Measurements from ENCODE around the gene ATXN1. TPM values are rescaled to one million over a fixed set of nuclear protein-coding genes. Genes with fewer than 3 reads are reported as not detected.

ATXN1 gene
- total and polyA plus RNA-seq, 2 of the 13 experiments (the other 11 are each of a cell fraction or from before 2014, with no cell fraction given) = 20.7 to 39.5 TPM

GRCh38 chr6:16441262-16441661 is 320.0 kb downstream of the ATXN1 start:
- Histone ChIP-seq H3K4me3 (replicated peaks in 1 of 3; ENCODE audit: insufficient read depth in 1 of 3, low read depth in 2 of 3, low read length in 3 of 3) (no peak overlapping the region), H3K9me3 (ENCODE audit: low read length) (no peaks in the 10 kb centered on the region), H4K20me1 (ENCODE audit: insufficient read depth, low read length) (no peaks in the 10 kb centered on the region), H3K4me2 (ENCODE audit: low read depth, low read length) (no peak overlapping the region), H3K27me3 (ENCODE audit: control insufficient read depth in 1 of 2, insufficient read depth in 2 of 2, low read length in 2 of 2) (no peaks in the 10 kb centered on the region), H3K79me2 (ENCODE audit: insufficient read depth, low read length) (no peaks in the 10 kb centered on the region), H3K36me3 (replicated peaks in 1 of 2; ENCODE audit: control insufficient read depth in 1 of 2, insufficient read depth in 2 of 2, low read length in 2 of 2) (no peaks in the 10 kb centered on the region), H3K27ac (ENCODE audit: extremely low read length, insufficient read depth, low read length) (no peak overlapping the region), H3K4me1 (ENCODE audit: insufficient read depth, low read length) (no peaks in the 10 kb centered on the region), H2AFZ (ENCODE audit: low read length) (no peak overlapping the region), H3K9ac (ENCODE audit: insufficient read depth, low read depth, low read length) (no peak overlapping the region)
- in situ Hi-C loops (cut with HindIII; ENCODE audit: extremely low pct_ligation_motif_present, low pct_unique_long_range_greater_than_20kb) = no loop called here
- no peak for TF ChIP-seq ZNF253 (CRISPR knock-in tag; IDR thresholded peaks at IDR 0.05; ENCODE audit: borderline replicate concordance)
- no peak for TF ChIP-seq ZSCAN30 (CRISPR knock-in tag; IDR thresholded peaks at IDR 0.05)
- no peak for TF ChIP-seq GLMP (CRISPR knock-in tag; IDR thresholded peaks at IDR 0.05; ENCODE audit: borderline replicate concordance)
- no peak for TF ChIP-seq MBD4 (IDR thresholded peaks at IDR 0.05; ENCODE audit: borderline replicate concordance, low read length)
- TF ChIP-seq NCOA5 (CRISPR knock-in tag; IDR thresholded peaks at IDR 0.05) = no peak
- no peak for TF ChIP-seq ZNF205 (CRISPR knock-in tag; IDR thresholded peaks at IDR 0.05)
- TF ChIP-seq GABPB1 (CRISPR knock-in tag; IDR thresholded peaks at IDR 0.05) = no peak
- no peak for TF ChIP-seq GTF2F1 (IDR thresholded peaks at IDR 0.05; ENCODE audit: low read length)
- ChIA-PET POLR2A (no interaction called here), CTCF (ENCODE audit: low intra/inter-chr PET ratio, low total read pairs) (no interaction called here)
- FAIRE-seq (no peak), DNase-seq (ENCODE audit: low spot score) (no peak), ATAC-seq (no peak)
- BruUV-seq (replicated peaks) = no TSS peak
- WGBS (ENCODE audit: low lambda C conversion rate) = 97% methylated on average over 2 of the region's 2 CpGs
- intact Hi-C loops (cut with micrococcal nuclease; ENCODE audit: unreplicated experiment) = no loop called here

- no peak for ATAC-seq
- no peaks in the 10 kb centered on the region for H3K27me3 ChIP-seq (ENCODE audit: control insufficient read depth in 1 of 2, insufficient read depth in 2 of 2, low read length in 2 of 2)
- H3K4me1 ChIP-seq (ENCODE audit: insufficient read depth, low read length) = no peaks in the 10 kb centered on the region
- H3K27ac ChIP-seq (ENCODE audit: extremely low read length, insufficient read depth, low read length) = no peak overlapping the region
- TF ChIP-seq ZNF44 (CRISPR knock-in tag; IDR thresholded peaks at IDR 0.05) = no peak
- no peak for TF ChIP-seq ZBTB49 (CRISPR knock-in tag; IDR thresholded peaks at IDR 0.05; ENCODE audit: borderline replicate concordance)
- H3K4me2 ChIP-seq (ENCODE audit: low read depth, low read length) = no peak overlapping the region
- H3K9me3 ChIP-seq (ENCODE audit: low read length) = no peaks in the 10 kb centered on the region
- intact Hi-C loops (cut with micrococcal nuclease; ENCODE audit: unreplicated experiment) = no loop called here
- H3K79me2 ChIP-seq (ENCODE audit: insufficient read depth, low read length) = no peaks in the 10 kb centered on the region
- no peak overlapping the region for H2AFZ ChIP-seq (ENCODE audit: low read length)
- DNase-seq (ENCODE audit: low spot score) = no peak
- H3K36me3 ChIP-seq (replicated peaks in 1 of 2; ENCODE audit: control insufficient read depth in 1 of 2, insufficient read depth in 2 of 2, low read length in 2 of 2) = no peaks in the 10 kb centered on the region
- no peaks in the 10 kb centered on the region for H4K20me1 ChIP-seq (ENCODE audit: insufficient read depth, low read length)
- FAIRE-seq = no peak
- BruUV-seq (replicated peaks) = no TSS peak
- H3K9ac ChIP-seq (ENCODE audit: insufficient read depth, low read depth, low read length) = no peak overlapping the region
- no peak overlapping the region for H3K4me3 ChIP-seq (replicated peaks in 1 of 3; ENCODE audit: insufficient read depth in 1 of 3, low read depth in 2 of 3, low read length in 3 of 3)
- in situ Hi-C loops (cut with HindIII; ENCODE audit: extremely low pct_ligation_motif_present, low pct_unique_long_range_greater_than_20kb) = no loop called here
- WGBS (ENCODE audit: low lambda C conversion rate) = 98% methylated on average over 7 of the region's 7 CpGs
- ChIA-PET POLR2A (no interaction called here), CTCF (ENCODE audit: low intra/inter-chr PET ratio, low total read pairs) (no interaction called here)
These were observed 320.5 kb downstream of the ATXN1 start for GRCh38 chr6:16440636-16441212.
